Activated CD4-positive, CD25-positive, alpha-beta regulatory T cell treated with anti-CD3 and anti-CD28 coated beads, Interleukin-2, amount 50 U/mL, for 16 hours (primary cell): ENCODE measurements around the gene KCNK7.
A peak's percentile ranks its signal among the peaks of the same experiment; 100 is the strongest.
"Not testable (repeated sequence)": the region's sequence is repeated elsewhere in the genome, so short reads cannot be mapped to it uniquely, and the experiment has no call there.

ENCODE experiments used
- DNase-seq: peaks from one replicate; pipeline ENCODE4 v3.0.0-alpha.2; 2020; ENCODE audit warnings: low read depth, low spot score

Gene KCNK7, protein sequence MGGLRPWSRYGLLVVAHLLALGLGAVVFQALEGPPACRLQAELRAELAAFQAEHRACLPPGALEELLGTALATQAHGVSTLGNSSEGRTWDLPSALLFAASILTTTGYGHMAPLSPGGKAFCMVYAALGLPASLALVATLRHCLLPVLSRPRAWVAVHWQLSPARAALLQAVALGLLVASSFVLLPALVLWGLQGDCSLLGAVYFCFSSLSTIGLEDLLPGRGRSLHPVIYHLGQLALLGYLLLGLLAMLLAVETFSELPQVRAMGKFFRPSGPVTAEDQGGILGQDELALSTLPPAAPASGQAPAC

DNA sequence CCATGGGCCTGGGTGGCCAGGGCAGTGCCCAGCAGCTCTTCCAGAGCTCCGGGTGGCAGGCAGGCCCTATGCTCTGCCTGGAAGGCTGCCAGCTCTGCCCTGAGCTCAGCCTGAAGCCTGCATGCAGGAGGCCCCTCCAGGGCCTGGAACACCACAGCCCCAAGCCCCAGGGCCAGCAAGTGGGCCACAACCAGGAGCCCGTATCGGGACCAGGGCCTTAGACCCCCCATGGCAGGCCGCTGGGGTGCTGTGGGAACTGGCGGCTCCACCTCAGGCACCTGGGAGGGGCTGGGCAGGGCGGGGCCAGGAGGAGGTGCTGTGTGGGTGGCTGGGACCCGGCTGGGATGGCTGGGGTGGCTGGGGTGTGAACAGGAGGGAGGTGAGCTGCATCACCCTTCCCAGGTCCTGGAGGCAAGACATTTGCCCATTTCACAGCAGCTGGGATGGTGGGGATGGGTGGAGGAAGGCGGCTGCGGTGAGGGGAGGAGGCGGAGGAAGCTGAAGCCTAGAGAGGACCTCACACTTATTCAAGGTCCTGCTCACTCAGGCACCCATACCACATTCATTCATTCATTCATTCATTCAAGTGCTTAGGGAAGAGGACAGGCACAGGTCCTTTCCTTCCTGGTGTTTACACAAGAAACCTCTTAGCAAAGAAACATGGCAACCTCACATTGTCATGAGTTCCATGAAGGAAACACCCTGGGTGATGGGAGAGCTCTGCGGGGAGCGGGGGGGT, at the start of gene KCNK7:
Gene KCNK7, minus strand, starts transcription at position 258 of the 739 bp plus-strand sequence. Its CDS starts 28 bp downstream, at position 230.
- DNase-seq: no peak

DNA sequence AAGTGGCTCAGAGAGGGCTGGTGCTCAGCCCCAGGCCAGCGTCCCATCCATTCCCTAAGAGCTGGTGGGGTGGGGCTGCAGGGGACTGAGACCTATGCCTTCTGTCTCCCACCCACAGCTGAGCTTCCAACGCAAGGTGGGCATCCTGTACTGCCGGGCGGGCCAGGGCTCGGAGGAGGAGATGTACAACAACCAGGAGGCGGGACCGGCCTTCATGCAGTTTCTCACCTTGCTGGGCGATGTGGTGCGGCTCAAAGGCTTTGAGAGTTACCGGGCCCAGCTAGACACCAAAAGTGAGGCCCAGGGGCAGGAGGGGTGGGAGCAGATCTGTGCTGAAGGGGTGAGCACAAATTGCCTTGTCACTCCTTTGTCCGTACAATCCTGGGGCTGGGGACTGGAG, 49.2 kb upstream of the KCNK7 start:
- DNase-seq: no peak

DNA sequence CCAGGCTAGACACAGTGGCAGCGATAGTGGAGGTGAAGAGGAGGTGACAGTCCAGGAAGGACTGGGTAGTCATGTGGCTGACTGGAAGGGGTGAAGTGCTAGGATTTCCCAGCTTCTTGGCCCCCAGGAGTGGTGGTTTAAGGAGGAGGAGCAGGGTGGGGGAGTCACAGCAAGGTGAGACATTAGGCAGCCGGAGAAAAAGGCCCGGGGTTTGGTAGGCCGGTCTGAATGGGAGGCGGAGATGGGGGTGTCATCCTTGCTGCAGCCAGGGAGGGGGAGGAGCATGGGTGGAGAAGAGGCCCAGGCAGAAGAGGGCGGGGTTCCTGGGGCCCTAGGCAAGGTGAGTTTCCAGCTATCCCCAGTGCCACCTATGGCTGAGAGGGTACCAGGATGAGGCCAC, 48.4 kb upstream of the KCNK7 start:
- no peak for DNase-seq

DNA sequence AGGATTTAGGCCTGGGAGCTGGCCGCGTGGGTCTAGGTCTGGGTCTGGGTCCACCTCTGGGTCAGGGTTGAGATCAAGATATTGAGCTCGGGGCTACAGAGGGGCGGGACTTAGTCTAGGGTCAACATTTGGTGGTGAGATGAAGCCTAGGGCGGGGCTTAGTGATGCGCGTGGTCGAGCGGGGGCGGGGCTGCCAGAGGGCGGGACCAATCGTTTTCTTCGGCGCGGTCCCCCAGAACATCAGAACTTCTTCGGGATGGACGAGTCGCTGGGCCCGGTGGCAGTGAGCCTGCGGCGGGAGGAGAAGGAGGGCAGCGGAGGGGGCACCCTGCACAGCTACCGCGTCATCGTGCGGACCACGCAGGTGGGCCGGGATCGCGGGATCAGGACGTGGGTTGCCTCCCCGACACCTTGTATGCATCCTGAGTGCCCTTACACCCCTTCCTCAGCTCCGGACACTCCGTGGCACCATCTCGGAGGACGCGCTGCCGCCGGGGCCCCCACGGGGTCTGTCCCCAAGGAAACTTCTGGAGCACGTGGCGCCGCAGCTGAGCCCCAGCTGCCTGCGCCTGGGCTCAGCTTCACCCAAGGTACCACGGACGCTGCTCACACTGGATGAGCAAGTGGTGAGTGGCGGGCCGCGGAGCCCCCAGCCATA, 46.5 kb upstream of the KCNK7 start:
- DNase-seq: no peak

DNA sequence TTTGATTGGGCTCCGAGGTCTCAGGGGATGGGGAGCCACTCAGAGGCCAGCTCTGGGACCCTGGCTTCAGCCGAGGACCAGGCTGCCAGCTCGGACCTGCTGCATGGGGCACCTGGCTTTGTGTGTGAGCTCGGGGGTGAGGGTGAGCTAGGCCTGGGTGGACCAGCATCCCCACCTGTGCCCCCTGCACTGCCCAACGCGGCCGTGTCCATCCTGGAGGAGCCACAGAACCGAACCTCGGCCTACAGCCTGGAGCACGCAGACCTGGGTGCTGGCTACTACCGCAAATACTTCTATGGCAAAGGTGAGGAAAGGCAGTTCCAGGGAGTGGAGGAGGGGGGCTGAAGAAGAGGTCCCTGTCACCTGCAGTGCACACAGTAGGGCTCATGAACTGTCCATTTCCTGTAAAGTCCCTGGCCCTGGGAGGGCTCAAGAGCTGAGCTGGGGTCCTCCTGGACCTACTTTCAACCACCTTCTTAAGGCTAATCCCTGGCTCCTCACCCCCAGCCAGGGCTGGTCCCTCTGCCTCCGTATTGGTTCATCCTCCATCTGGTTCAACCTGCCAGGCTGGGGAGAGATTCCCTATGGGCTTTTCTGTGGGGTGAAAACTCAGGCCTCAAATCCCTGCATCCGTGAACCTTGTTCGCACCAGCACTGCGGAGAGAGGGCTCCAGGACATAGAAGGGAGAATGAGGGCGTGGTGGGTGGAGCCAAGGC, 45.9 kb upstream of the KCNK7 start:
- no peak for DNase-seq

DNA sequence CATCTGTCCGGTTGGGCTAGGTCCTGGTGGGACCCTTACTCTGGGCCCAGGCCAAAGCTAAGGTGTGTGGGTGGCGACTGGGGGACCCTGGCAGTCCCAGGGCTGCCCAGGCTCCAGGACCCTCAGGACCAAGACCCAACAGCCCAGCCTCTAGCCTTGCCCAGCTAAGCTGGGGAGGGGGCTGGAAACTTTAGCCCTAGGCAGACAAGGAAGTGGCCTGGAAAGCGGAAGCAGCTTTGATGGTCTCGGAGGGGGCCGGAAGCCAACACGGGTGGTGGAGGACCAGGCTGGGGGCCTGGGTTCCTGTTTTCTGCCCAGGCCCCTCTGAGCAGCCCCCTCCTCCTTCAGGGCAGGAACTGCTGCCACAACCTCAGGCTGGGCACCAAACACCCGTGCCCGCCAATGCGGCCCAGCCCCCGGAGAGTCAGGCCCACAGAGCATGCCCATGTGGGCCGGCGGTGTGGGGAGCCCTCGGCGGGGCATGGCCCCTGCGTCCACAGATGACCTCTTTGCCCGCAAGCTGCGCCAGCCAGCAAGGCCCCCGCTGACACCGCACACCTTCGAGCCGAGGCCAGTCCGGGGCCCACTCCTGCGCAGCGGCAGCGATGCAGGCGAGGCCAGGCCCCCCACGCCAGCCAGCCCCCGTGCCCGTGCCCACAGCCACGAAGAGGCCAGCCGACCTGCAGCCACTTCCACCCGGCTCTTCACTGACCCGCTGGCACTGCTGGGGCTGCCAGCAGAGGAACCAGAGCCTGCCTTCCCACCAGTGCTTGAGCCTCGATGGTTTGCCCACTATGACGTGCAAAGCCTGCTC, 45.1 kb upstream of the KCNK7 start:
- no peak for DNase-seq

DNA sequence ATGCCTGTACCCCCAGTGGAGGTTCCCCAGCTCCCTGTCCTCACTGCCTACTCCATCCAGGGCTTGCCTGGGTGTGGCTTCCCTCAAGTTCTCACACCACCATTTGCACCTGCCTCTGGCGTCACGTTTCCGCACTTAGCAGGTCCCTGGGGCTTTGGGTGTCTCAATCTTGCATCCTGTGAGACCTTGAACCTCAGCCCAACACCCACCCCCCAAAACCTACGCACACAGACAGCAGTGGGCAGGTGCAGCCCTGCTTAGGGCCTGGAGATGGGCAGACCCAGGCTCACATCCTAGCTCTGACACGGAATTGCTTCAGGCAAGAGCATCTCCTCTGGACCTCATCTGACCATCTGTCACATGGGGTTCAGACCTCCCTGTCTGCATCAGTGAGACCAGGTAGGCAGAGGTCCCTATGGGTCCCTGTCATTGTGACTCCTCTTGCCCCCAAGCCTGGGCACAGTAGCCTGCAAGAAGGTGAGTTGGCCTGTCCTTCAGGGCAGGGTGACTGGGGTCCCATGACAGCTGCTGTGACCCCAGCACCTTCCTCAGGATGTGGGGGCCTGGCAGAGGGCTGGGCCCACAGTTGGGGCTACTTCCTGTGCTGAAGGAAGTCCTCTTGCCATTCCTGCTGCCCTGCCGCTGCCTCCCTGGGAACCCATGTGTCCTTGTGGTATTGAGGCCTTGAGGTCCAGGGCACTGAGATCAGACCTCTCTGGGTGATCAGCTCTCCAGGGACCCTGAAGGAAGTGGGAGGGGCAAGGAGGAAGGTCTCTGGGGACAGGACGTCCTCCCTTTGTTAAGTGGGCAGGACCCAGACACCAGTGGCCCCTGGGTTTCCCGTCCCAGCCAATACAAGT, 44.3 kb upstream of the KCNK7 start:
- DNase-seq: peak; percentile 43

DNA sequence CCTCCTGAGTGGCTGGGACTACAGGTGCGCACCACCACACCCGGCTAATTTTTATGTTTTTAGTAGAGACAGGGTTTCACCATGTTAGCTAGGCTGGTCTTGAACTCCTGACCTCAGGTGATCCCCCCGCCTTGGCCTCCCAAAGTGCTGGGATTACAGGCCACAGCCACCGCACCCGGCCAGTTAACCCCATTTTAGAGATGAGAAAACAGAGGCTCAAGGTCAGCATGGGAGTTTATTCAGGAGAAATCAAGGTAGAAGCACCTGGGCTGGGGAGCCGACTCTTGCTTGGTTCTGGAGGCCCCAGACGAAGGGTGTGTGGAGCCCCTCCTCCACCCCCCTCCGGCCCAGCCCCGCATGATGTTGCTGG, 43.6 kb upstream of the KCNK7 start:
- not testable (repeated sequence) for DNase-seq

DNA sequence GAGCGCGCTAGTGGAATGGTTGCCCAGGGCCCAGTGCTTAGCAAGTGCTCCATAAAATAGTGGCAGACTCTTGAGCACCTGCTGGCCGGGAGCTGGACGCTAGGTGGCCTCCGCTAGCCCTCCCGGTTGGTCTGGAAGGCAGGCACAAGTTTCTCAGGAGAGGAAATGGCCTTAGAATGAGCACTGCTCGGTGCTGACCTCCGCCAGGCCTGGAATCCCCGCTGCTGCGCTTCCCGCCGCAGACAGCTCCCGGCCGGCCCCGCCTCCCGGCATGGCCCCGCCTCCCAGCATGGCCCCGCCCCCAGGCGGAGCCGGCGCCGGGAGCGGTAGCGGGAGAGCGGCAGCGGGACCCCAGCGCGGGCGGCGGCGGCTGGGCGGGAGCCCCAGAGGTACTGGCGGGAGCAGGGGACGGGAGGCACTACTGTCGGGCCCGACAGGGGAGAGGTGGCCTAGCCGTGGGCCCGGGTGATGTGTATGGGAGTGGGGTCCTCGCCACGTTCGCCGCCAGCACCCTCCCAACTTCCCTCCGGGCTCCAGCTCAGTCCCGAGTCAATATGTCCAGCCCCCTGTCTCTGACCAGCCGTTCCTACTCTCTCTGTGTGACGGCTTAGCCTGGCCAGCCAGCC, 42.3 kb upstream of the KCNK7 start, which contains the start of gene SIPA1:
Gene SIPA1, plus strand, starts transcription at position 308 of the 626 bp plus-strand sequence. CDS start 2,821 bp downstream, outside the sequence.
- DNase-seq: peak; percentile 34

DNA sequence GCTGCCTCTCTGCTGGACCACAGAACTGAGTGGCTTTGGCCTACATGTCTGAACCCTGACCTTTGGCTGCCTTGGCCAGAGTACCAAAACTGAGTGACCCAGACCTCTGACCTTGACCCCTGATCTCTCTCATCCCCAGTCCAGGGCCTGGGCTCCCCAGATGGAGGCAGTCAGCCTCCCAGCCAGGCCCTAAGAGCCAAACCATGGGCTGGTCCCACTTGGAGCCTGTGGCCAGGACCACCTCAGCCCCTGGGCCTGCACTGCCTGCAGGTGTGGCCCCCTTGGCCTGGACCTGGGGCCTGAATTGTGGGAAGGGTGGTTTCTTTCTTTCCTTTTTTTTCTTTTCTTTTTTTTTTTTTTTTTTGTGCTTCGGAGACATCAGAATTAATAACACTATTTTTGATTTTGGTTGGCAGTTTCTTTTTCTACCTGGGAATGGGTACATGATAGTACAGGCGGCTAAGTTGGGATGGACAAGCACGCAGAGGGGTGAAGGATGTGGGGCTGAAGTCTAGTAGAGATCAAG, 41.5 kb upstream of the KCNK7 start:
- DNase-seq: no peak

DNA sequence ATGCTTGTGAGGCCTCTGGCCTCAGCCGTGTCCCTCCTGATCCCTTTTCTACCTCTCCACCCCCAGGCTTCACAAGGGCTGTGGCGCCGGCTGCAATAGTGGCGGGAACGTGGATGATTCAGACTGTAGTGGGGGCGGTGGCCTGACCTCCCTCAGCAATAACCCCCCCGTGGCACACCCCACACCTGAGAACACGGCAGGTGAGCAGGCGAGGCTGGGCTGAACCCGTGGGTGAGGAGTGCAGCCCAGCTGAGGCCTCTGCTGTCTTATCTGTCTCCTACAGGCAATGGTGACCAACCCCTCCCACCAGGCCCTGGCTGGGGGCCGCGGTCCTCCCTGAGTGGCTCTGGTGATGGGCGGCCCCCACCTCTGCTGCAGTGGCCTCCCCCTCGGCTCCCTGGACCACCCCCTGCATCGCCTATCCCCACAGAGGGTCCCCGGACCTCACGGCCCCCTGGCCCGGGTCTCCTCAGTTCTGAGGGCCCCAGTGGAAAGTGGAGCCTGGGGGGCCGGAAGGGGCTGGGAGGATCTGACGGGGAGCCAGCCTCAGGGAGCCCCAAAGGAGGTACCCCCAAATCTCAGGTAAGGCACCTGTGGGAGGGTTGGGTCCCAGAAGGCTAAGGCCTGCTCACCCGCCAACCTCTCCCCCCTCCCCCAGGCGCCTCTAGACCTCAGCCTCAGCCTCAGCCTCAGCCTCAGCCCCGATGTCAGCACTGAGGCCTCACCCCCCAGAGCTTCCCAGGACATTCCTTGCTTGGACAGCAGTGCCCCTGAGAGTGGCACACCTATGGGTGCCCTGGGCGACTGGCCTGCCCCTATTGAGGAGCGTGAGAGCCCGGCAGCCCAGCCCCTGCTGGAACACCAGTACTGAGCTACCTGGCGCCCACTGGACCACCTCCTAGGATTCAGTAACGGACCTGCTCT, 40.8 kb upstream of the KCNK7 start:
- no peak for DNase-seq

DNA sequence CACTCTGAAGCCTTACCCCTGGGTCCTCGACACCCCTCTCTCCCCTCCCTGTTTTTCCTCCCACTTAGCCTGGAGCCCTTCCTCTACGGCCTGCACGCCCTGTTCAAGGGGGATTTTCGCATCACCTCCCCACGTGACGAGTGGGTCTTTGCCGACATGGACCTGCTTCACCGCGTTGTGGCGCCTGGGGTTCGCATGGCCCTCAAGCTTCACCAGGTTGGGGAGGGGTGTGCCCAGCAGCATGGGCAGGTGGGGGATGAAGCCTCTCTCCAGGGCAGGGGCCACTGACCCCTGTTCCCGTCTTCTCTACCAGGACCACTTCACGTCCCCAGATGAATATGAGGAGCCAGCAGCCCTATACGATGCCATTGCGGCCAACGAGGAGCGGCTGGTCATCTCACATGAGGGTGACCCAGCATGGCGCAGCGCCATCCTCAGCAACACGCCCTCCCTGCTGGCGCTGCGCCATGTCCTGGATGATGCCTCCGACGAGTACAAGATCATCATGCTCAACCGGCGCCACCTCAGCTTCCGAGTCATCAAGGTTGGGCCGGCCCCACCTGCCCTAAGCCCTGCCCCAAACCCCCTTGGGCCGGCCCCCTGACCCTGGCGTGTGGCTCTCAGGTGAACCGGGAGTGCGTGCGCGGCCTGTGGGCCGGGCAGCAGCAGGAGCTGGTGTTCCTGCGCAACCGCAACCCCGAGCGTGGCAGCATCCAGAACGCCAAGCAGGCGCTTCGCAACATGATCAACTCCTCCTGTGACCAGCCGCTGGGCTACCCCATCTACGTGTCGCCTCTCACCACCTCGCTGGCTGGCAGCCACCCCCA, 39.5 kb upstream of the KCNK7 start:
- no peak for DNase-seq

DNA sequence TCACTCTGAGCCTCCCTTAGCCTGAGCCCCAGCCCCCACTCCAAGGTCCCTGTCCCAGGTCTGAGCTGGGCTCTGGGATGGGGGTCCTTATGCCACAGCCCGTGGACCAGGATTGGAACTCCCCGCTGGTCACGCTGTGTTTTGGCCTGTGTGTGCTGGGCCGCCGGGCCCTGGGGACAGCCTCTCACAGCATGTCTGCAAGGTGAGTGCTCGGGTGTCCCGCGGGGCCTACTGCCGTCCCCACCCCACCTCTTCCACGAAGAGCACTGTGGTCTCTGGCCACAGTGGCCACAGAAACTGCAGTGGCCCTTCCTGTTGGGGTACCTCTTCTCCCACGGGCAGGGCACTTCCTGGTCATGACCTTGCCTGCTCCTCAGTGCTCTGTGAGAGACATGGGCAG, 38.8 kb upstream of the KCNK7 start:
- DNase-seq: no peak

DNA sequence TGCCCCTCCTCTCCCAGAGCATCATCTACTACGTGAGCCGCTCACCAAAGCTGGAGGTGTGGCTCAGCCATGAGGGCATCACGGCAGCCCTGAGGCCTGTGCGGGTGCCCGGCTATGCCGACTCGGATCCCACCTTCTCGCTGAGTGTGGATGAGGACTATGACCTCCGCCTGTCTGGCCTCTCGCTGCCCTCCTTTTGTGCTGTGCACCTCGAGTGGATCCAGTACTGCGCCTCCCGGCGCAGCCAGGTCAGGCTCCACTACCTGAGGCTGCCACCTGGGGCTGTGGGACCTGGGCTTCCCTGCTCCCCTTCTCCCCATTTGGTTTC, 38.5 kb upstream of the KCNK7 start:
- DNase-seq: no peak

DNA sequence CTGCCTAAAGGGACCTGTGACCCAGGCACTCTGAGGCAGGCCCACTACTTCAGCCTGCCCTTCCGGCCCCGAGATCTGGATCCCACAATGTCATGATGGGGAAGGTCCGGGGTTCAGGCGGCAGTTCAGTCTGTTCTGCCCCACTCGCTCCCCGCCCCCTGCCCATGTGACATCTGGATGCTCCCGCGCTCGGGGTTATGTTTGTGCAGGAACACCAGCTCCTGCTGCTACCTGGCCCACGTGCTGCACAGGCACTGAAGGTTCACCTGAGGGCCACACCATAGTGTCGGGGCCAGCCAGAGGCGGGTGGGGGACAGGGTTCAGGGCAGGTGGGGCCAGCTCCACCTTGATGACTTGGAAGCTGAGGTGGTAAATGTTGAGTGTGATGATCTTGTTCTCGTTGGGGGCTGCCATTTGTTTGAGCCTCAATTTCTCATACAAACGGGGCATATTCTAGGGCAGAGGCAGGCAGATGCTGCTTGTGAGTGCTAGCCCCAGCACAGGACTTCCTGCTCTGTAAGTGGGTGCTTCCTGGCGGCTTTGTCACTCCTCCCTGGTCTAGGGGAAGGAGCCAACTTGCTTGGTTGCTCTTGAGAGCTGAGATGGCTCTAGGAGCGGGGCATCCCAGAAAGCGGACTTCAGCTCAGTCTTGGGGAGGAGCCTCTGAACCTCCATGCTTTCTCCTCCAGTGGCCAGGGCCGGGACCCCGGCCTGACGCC, 37.9 kb upstream of the KCNK7 start:
- DNase-seq: no peak

DNA sequence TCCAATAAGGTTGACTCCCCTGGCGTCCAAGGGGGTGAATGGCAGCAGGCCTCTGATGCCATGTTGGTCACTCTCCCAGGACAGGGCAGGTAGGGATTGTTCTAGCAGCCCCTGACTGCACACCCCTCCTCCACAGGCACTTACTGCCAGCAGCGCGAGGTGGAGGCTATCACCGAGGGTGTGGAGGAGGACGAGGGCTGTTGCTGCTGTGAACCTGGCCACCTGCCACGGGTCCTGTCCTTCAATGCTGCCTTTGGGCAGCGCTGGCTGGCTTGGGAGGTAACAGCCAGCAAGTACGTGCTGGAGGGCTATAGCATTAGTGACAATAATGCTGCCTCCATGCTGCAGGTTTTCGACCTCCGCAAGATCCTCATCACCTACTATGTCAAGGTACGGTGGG, 34.6 kb upstream of the KCNK7 start:
- no peak for DNase-seq

DNA sequence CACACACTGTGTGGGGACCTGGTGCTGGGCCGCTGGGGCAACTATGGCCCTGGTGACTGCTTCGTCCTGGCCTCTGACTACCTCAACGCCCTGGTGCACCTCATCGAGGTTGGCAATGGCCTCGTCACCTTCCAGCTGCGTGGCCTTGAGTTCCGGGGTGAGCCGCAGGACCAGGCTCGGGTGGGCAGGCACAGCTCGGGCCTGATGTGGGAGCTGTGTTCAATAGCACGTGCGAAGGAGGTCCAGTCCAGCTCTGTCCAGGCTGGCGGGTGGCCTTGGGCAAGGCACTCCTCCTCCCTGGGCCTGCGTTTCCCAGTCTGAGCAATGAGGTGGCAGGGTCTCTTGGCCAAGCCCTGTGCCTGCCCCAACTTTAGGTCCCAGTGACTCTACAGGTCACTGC, 34.0 kb upstream of the KCNK7 start:
- no peak for DNase-seq
